Neural progenitor cell (in vitro differentiated cells): ENCODE measurements around the gene ESPL1.

ENCODE experiments used
- EZH2 ChIP-seq: fragments of 200-600 bp; sonication (generic); IDR thresholded peaks from 2 replicates; pipeline ENCODE4 v1.6.1; 2017; ENCODE audit warnings: antibody characterized with exemption, mild to moderate bottlenecking, moderate library complexity
- EZH2phosphoT487 ChIP-seq: fragments of 200-600 bp; sonication (generic); IDR thresholded peaks from 2 replicates; pipeline ENCODE4 v1.6.1; 2017; ENCODE audit warnings: antibody characterized with exemption
- TF ChIP-seq, protein P1 (sequence below): fragments of 200-600 bp; sonication (generic); IDR thresholded peaks from 2 replicates; pipeline ENCODE4 v1.5.1; 2017; ENCODE audit warnings: antibody characterized with exemption, mild to moderate bottlenecking

DNA sequence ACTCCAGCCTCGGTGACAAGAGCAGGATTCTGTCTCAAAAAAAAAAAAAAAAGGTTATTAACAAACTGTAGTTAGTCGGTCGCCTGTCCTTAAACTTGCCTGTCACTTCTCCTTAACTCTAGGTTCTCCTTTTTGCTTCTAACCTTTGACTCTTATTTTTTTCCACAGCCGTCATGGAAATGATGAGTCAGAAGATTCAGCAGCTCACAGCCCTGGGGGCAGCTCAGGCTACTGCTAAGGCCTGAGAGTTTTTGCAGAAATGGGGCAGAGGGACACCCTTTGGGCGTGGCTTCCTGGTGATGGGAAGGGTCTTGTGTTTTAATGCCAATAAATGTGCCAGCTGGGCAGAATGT is 31.0 kb downstream of the ESPL1 start:
- TF ChIP-seq, protein P1, sequence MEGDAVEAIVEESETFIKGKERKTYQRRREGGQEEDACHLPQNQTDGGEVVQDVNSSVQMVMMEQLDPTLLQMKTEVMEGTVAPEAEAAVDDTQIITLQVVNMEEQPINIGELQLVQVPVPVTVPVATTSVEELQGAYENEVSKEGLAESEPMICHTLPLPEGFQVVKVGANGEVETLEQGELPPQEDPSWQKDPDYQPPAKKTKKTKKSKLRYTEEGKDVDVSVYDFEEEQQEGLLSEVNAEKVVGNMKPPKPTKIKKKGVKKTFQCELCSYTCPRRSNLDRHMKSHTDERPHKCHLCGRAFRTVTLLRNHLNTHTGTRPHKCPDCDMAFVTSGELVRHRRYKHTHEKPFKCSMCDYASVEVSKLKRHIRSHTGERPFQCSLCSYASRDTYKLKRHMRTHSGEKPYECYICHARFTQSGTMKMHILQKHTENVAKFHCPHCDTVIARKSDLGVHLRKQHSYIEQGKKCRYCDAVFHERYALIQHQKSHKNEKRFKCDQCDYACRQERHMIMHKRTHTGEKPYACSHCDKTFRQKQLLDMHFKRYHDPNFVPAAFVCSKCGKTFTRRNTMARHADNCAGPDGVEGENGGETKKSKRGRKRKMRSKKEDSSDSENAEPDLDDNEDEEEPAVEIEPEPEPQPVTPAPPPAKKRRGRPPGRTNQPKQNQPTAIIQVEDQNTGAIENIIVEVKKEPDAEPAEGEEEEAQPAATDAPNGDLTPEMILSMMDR, result no peak
- TF ChIP-seq EZH2 (no peak), EZH2phosphoT487 (no peak)
